Measurements from ENCODE around the gene PADI2. TPM values are rescaled to one million over a fixed set of nuclear protein-coding genes. Genes with fewer than 3 reads are reported as not detected.

PADI2 gene
- total RNA-seq, 1 experiment from 2014 or later, result 14.0 TPM

DNA sequence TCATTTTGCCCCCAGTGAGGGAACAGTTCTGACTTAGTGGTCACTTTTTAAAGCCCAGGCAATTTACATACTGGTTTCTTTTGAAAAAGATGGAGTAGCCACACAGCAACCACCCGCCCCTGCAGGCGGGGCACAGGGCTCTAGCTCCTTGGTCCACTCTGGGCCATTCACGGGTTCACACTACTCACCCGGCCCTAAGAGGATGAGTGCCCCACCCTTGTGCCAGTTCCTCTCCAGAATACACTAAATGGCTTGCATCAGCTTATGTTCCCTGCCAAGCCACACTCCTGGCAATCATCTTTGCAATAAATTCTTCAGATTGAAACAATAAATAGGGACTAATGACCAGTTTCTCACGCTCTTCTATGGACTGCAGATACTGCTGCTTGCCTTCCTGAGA lies 91.8 kb downstream of the PADI2 start:
- Histone ChIP-seq H3K4me2 (no peak overlapping the region), H3K27ac (no peak overlapping the region), H3F3A (ENCODE audit: insufficient read depth, low read depth) (no peaks in the 10 kb centered on the region), H3K9me3 (ENCODE audit: insufficient read depth, low read depth) (no peaks in the 10 kb centered on the region), H4K20me1 (ENCODE audit: insufficient read depth) (no peaks in the 10 kb centered on the region; the same call in 1 of the 2 replicates), H3K4me1 (replicated peaks; ENCODE audit: insufficient read depth) (no peaks in the 10 kb centered on the region), H3K36me3 (ENCODE audit: low read depth) (no peaks in the 10 kb centered on the region; the same call in 1 of the 2 replicates), H3K27me3 (ENCODE audit: insufficient read depth, low read depth) (no peaks in the 10 kb centered on the region), H3K9me2 (ENCODE audit: insufficient read depth) (no peaks in the 10 kb centered on the region), H3K79me2 (ENCODE audit: low read depth) (no peaks in the 10 kb centered on the region), H3K4me3 (no peak overlapping the region), H2AFZ (no peak overlapping the region)
- DNase-seq, result no peak
- TF ChIP-seq, protein P1, sequence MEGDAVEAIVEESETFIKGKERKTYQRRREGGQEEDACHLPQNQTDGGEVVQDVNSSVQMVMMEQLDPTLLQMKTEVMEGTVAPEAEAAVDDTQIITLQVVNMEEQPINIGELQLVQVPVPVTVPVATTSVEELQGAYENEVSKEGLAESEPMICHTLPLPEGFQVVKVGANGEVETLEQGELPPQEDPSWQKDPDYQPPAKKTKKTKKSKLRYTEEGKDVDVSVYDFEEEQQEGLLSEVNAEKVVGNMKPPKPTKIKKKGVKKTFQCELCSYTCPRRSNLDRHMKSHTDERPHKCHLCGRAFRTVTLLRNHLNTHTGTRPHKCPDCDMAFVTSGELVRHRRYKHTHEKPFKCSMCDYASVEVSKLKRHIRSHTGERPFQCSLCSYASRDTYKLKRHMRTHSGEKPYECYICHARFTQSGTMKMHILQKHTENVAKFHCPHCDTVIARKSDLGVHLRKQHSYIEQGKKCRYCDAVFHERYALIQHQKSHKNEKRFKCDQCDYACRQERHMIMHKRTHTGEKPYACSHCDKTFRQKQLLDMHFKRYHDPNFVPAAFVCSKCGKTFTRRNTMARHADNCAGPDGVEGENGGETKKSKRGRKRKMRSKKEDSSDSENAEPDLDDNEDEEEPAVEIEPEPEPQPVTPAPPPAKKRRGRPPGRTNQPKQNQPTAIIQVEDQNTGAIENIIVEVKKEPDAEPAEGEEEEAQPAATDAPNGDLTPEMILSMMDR (conservative IDR thresholded peaks at IDR 0.05), result no peak
- TF ChIP-seq EZH2 (IDR thresholded peaks at IDR 0.05; ENCODE audit: low read depth), result no peak
- ChIA-PET POLR2A (ENCODE audit: unreplicated experiment) (no interaction called here), CTCF (no interaction called here)
- intact Hi-C loops (cut with micrococcal nuclease; ENCODE audit: unreplicated experiment), result no loop called here
- no TSS peak for BruUV-seq (replicated peaks)

GRCh38 chr1:17024721-17025120 lies 94.5 kb downstream of the PADI2 start:
- no peaks in the 10 kb centered on the region for H4K20me1 ChIP-seq (ENCODE audit: insufficient read depth)
- H3K36me3 ChIP-seq (ENCODE audit: low read depth), result no peaks in the 10 kb centered on the region; the same call in 1 of the 2 replicates
- no peak overlapping the region for H3K4me2 ChIP-seq
- POLR2A ChIA-PET (ENCODE audit: unreplicated experiment), result no interaction called here
- CTCF ChIA-PET, result no interaction called here
- H3K9me3 ChIP-seq (ENCODE audit: insufficient read depth, low read depth), result no peaks in the 10 kb centered on the region
- H3K4me3 ChIP-seq, result no peak overlapping the region
- no peaks in the 10 kb centered on the region for H3K4me1 ChIP-seq (replicated peaks; ENCODE audit: insufficient read depth)
- H2AFZ ChIP-seq, result no peak overlapping the region
- no peak overlapping the region for H3K27ac ChIP-seq
- no peak for DNase-seq
- intact Hi-C loops (cut with micrococcal nuclease; ENCODE audit: unreplicated experiment), result no loop called here
- no peaks in the 10 kb centered on the region for H3K27me3 ChIP-seq (ENCODE audit: insufficient read depth, low read depth)
- no peaks in the 10 kb centered on the region for H3F3A ChIP-seq (ENCODE audit: insufficient read depth, low read depth)
- no peaks in the 10 kb centered on the region for H3K9me2 ChIP-seq (ENCODE audit: insufficient read depth)
- no peak for TF ChIP-seq EZH2 (IDR thresholded peaks at IDR 0.05; ENCODE audit: low read depth)
- TF ChIP-seq, protein P1 (conservative IDR thresholded peaks at IDR 0.05), result no peak
- no TSS peak for BruUV-seq (replicated peaks)
- no peaks in the 10 kb centered on the region for H3K79me2 ChIP-seq (ENCODE audit: low read depth)

GRCh38 chr1:17023573-17023972 lies 95.7 kb downstream of the PADI2 start:
- no peaks in the 10 kb centered on the region; the same call in 1 of the 2 replicates for H3K36me3 ChIP-seq (ENCODE audit: low read depth)
- CTCF ChIA-PET, result no interaction called here

More at GRCh38 chr1:17023573-17023972, 95.7 kb downstream of the PADI2 start:
- no peak overlapping the region for H2AFZ ChIP-seq
- BruUV-seq (replicated peaks), result no TSS peak
- no peaks in the 10 kb centered on the region for H3K27me3 ChIP-seq (ENCODE audit: insufficient read depth, low read depth)
- intact Hi-C loops (cut with micrococcal nuclease; ENCODE audit: unreplicated experiment), result no loop called here
- H3F3A ChIP-seq (ENCODE audit: insufficient read depth, low read depth), result no peaks in the 10 kb centered on the region
- H3K9me3 ChIP-seq (ENCODE audit: insufficient read depth, low read depth), result no peaks in the 10 kb centered on the region
- no peaks in the 10 kb centered on the region for H3K79me2 ChIP-seq (ENCODE audit: low read depth)
- no peak overlapping the region for H3K27ac ChIP-seq
- H3K4me2 ChIP-seq, result no peak overlapping the region
- H3K9me2 ChIP-seq (ENCODE audit: insufficient read depth), result no peaks in the 10 kb centered on the region
- no peaks in the 10 kb centered on the region for H4K20me1 ChIP-seq (ENCODE audit: insufficient read depth)
- no peak for DNase-seq
- POLR2A ChIA-PET (ENCODE audit: unreplicated experiment), result no interaction called here
- H3K4me1 ChIP-seq (replicated peaks; ENCODE audit: insufficient read depth), result no peaks in the 10 kb centered on the region
- TF ChIP-seq, protein P1 (conservative IDR thresholded peaks at IDR 0.05), result no peak
- no peak for TF ChIP-seq EZH2 (IDR thresholded peaks at IDR 0.05; ENCODE audit: low read depth)
- H3K4me3 ChIP-seq, result no peak overlapping the region

Measured in PC-9 (cell line).